ENCODE results near the gene NAPG.

DNA sequence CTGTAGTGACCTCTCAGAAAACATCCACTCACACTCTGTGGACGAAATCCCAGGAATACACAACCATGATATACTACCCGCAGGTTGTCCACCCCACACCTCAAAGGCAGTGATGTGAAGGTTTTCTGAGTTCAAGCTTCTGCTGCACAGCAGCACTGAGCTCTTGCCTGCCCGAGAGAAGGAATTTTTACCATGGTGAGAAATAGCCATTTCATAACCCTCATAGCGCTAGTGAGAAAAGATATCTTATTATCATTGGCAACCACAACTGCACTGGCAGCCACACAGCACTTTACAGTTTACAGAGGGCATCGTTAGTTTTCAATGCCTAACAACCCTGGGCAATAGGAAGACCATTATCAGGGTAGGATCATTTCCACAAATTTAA lies 36.9 kb downstream of the NAPG start:
- TF ChIP-seq MAX (IDR thresholded peaks at IDR 0.05; ENCODE audit: low read depth, low read length), result no peak
- TF ChIP-seq POLR2A (IDR thresholded peaks at IDR 0.05; ENCODE audit: low read depth, low read length), result no peak
- TF ChIP-seq, protein P1, sequence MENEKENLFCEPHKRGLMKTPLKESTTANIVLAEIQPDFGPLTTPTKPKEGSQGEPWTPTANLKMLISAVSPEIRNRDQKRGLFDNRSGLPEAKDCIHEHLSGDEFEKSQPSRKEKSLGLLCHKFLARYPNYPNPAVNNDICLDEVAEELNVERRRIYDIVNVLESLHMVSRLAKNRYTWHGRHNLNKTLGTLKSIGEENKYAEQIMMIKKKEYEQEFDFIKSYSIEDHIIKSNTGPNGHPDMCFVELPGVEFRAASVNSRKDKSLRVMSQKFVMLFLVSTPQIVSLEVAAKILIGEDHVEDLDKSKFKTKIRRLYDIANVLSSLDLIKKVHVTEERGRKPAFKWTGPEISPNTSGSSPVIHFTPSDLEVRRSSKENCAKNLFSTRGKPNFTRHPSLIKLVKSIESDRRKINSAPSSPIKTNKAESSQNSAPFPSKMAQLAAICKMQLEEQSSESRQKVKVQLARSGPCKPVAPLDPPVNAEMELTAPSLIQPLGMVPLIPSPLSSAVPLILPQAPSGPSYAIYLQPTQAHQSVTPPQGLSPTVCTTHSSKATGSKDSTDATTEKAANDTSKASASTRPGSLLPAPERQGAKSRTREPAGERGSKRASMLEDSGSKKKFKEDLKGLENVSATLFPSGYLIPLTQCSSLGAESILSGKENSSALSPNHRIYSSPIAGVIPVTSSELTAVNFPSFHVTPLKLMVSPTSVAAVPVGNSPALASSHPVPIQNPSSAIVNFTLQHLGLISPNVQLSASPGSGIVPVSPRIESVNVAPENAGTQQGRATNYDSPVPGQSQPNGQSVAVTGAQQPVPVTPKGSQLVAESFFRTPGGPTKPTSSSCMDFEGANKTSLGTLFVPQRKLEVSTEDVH (IDR thresholded peaks at IDR 0.05; ENCODE audit: low read depth, partially characterized antibody), result no peak
- TF ChIP-seq, protein P2, sequence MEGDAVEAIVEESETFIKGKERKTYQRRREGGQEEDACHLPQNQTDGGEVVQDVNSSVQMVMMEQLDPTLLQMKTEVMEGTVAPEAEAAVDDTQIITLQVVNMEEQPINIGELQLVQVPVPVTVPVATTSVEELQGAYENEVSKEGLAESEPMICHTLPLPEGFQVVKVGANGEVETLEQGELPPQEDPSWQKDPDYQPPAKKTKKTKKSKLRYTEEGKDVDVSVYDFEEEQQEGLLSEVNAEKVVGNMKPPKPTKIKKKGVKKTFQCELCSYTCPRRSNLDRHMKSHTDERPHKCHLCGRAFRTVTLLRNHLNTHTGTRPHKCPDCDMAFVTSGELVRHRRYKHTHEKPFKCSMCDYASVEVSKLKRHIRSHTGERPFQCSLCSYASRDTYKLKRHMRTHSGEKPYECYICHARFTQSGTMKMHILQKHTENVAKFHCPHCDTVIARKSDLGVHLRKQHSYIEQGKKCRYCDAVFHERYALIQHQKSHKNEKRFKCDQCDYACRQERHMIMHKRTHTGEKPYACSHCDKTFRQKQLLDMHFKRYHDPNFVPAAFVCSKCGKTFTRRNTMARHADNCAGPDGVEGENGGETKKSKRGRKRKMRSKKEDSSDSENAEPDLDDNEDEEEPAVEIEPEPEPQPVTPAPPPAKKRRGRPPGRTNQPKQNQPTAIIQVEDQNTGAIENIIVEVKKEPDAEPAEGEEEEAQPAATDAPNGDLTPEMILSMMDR (IDR thresholded peaks at IDR 0.05 in 2 of 3, conservative IDR thresholded peaks at IDR 0.05 in 1 of 3; ENCODE audit: control insufficient read depth in 2 of 3, extremely low read depth in 1 of 3, insufficient read depth in 1 of 3, low read depth in 3 of 3, low read length in 3 of 3), result no peak
- no peak for TF ChIP-seq MLLT1 (IDR thresholded peaks at IDR 0.05)
- TF ChIP-seq TCF12 (IDR thresholded peaks at IDR 0.05; ENCODE audit: low read depth, low read length), result no peak
- no peak for TF ChIP-seq ZBTB4 (CRISPR knock-in tag; IDR thresholded peaks at IDR 0.05)
- TF ChIP-seq RFX5 (IDR thresholded peaks at IDR 0.05; ENCODE audit: low read depth, low read length), result no peak
- no peak for TF ChIP-seq YY1 (IDR thresholded peaks at IDR 0.05; ENCODE audit: low read depth, low read length)
- TF ChIP-seq POLR2AphosphoS2 (IDR thresholded peaks at IDR 0.05; ENCODE audit: low read depth, low read length), result no peak
- TF ChIP-seq PAX5 (IDR thresholded peaks at IDR 0.05; ENCODE audit: borderline replicate concordance, low read depth, low read length), result no peak
- TF ChIP-seq EZH2 (IDR thresholded peaks at IDR 0.05; ENCODE audit: borderline replicate concordance, control insufficient read depth, low read depth, low read length), result no peak
- TF ChIP-seq NKRF (conservative IDR thresholded peaks at IDR 0.05), result no peak

All from GM12878 (cell line).